ENCODE data around the gene ZCCHC9.
"Not testable (repeated sequence)": the region's sequence is repeated elsewhere in the genome, so short reads cannot be mapped to it uniquely, and the experiment has no call there.

- TF ChIP-seq POLR2AphosphoS5, POLR2A, CTCF (IDR thresholded peaks at IDR 0.05): not testable (repeated sequence)
These were observed 30.9 kb upstream of the ZCCHC9 start for GRCh38 chr5:81270394-81271027.

Data from gastroesophageal sphincter (tissue), 3 donors.